NOMO-1 treated with DMSO at 0.1 percent for 48 hours (cell line): Measurements from ENCODE around the gene SSBP1.
A peak's percentile ranks its signal among the peaks of the same experiment; 100 is the strongest.
"Not testable (repeated sequence)": the region's sequence is repeated elsewhere in the genome, so short reads cannot be mapped to it uniquely, and the experiment has no call there.

Experiments
- DNase-seq: peaks from one replicate; lab custom pipeline; 2025; ENCODE audit not compliant: unreplicated experiment; lab: John Stamatoyannopoulos, UW

Gene SSBP1, protein sequence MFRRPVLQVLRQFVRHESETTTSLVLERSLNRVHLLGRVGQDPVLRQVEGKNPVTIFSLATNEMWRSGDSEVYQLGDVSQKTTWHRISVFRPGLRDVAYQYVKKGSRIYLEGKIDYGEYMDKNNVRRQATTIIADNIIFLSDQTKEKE

DNA sequence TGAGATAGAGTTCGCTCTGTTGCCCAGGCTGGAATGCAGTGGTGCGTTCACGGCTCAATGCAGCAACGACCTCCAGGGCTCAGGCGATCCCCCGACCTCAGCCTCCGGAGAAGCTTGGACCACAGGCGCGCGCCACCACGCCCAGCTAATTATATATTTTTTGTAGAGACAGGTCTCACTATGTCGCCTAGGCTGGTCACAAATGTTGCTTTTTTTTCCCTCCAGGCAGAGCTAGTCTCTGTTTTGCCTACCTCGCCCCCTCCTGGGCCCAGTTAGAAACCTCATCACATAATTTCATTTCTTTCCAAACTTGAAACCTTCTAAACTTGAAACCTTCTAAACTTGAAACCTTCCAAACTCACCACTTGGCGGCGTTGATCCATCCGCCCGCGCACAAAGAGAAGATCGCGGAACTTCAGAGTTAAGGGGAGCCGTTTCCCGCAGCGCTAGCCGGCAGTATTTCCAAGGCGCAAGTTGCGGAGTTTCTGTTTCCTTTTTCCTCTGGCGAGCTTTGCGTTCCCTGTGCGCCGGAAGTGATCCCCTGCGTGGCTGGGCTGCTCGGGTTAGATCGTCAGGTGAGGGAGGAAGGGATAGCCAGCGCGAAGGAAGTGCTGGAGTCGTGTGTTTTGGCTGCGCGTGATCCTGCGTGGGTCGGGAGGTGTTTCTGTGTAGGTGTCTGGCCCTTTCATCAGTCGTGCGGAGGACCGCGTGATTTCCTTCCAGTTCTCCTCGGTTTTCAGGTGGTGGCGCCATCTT lies at the start of gene SSBP1:
TSS of gene SSBP1 (plus strand) at position 523 of the 756 bp plus-strand sequence. CDS start 809 bp downstream, outside the sequence.
- peak; percentile 88 for DNase-seq

DNA sequence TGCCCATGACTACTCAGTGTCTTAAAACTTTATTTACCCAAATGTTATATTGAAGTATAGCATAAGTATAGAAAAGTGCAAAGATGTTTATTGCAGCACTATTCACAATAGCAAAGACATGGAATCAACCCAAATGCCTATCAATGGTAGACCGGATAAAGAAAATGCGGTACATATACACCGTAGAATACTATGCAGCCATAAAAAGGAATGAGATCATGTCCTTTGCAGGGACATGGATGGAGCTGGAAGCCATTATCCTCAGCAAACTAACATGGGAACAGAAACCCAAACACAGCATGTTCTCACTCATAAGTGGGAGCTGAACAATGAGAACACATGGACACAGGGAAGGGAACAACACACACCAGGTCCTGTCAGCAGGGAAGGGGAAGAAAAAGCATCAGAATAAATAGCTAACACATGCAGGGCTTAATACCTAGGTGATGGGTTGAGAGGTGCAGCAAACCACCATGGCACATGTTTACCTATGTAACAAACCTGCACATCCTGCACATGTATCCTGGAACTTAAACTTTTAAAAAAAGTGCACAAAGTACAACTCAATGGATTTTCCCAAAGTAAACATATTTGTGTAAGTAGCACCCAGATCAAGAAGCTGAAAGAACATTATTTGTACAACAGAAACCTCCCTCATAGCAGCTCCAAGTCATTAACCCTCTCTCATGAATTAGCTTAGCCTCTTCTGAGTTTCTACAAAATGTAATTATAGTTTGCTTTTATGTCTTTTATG lies 48.9 kb upstream of the SSBP1 start:
- not testable (repeated sequence) for DNase-seq

DNA sequence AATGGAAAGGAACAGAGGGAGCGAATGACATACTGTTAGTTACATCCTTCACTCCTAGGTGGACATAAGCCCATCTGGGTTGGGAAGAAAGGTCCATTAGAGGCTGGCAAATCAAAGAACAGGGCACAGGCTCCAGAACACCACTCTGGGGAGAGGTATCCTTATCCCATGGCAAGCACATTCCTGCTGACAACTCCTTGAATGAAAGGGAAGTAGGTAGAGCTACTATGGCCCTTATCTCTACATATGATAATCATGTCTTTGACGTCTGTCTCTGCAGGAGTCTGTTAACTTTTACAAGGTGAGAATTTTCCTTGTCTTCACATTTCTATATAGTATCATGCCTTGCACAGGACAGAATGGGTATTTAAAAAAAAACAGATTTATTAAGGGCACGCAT lies 46.6 kb upstream of the SSBP1 start:
- no peak for DNase-seq

DNA sequence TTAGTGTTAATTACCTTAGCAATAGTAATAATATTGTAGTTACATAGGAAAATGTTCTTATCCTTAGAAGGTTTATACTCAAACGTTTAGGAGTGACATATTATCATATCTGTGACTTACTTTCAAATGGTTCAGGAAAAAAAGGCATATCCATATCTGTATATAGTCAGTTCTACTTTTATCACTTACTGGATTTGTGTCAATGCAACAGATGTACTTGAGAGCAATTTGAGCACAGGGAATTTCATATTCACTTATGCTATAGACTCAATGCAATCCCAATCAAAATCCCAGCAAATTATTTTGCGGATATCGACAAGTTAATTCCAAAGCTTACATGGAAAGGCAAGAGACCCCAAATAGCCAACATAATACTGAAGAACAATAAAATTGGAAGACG lies 46.2 kb upstream of the SSBP1 start:
- DNase-seq = no peak

DNA sequence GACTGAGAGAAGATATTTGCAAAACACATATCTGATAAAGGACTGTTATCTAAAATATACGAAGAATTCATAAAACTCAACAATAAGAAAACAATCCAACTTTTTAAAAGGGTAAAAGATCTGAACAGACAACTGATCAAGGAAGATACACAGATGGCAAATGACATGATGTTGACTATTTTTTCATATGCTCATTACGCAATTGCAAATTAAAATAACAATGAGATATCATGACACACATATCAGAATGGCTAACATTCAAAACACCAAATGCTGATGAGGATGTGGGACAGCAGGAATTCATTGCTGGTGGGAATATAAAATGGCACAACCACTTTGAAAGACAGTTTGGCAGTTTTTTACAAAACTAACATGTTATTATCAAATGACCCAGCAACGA lies 45.1 kb upstream of the SSBP1 start:
- no peak for DNase-seq

DNA sequence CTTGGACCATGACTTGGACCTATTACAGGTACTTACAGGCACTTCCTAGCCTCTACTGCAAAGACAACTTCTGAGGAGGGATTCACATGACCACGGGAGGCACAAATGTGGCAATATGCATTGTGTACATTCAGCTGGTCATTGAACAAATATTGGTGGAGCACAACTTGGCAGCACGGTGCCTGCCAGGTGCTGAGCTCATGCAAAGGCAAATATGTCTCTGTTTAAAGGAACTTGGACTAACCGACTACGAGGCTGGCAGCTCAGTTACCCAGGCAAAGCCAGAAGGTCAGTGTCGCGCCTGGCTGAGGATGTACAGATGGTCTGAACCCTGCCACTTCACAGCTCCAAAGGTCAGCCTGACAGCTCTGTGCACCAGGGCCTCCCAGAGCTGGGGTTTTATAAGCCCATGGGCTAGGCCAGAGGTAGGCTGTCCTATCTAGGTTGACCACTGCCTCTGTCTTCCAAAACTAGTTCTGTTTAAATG lies 42.3 kb upstream of the SSBP1 start:
- DNase-seq = no peak

DNA sequence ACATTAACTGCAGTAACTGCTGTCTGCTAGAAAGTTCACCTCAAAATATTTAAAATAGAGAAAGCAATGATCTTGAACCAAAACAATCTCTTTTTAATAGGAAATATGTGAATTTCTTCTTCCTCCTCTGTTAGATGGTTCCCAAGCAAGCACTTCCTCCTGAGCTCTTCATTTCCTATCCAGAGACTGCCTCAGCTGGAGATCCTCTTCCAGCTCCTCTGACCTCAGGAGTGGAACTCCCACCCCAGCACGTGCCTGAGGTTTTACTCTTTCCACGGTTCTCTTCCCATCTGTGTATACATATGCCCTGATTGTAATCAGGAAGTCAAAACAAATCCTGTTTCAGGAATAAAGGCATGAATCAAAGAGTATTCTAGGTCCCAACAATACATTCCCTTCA lies 41.8 kb upstream of the SSBP1 start:
- DNase-seq = no peak

DNA sequence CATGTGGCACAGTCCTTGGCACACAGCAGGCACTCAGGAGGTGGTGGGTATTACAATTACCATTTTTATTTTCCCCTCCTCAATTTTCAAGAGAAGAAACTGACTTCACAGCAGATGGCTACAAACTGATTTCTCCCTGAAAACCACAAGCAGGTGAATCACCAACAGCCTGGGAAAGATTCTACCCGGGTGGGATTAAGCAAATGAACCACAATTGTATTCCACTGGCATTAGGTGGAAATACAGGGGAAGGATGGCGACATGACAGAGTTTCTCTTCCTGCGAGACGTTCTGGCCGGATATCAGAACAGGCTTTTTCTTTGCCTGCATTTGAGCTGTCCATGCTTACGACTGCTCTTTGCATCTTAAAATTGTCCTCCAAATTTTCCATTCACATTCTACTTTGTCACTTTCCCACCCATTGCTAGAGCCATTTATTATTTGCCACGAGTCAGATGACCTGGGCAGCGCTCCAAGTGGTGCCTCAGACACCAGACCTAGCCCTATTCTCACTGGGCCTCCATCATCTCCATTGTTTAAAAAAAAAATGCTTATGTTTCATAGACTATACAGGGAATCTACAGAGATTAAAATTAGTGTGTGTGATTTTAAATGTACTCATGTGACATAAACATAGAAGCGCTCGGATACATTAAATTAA lies 40.8 kb upstream of the SSBP1 start:
- DNase-seq = no peak

DNA sequence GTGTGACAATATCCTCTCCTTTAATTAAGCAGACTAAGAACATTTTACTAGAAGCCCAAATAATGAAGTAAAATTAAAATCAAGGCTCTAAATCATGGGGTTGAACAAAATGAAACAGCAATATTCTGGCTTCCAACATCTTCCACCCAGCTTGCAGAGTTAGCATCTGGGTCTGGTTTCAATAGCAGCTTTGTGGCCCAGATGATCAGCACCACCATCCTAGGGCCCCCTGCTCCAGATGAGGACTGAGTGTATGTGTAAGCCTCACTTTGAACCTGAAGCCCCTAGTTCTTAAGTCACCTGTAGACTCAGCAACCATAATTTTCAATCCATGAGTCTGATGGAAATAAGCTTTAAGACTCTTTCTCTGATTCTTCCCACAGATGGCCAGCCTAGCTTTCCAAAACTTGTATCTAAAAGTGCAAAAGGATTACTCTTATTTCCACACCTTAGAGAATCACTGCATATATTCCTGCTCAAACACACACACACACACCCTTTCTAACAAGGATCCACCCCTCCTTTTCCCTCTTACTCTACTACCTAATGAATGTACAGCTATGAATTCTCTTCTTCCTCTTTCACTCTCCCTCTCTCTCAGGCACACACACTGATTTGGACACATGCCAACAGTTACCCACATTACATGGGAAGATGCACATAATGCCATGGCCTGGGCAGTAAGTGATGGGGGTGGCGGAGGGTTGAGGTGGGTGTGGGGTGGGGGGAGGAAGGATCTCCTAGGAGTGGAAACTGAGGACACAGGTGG lies 39.7 kb upstream of the SSBP1 start:
- DNase-seq = peak; percentile 33

DNA sequence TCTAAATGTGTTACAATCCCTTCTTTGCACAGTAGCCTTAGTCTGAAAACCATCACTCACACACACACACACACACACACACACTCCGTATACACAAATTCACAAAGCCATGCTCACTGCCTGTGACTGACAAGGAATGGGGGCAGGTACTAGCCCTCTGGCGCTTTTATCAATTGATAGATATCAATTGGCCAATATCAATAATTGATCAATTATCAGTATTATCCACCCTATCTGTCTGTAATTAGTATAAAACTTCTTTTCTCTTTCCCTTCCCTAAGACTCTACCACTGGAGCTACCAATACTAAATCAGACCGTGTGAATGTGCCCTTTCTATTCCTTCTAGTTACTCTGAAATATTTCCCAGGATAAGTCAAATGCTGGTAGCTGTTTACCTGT lies 38.3 kb upstream of the SSBP1 start:
- no peak for DNase-seq

DNA sequence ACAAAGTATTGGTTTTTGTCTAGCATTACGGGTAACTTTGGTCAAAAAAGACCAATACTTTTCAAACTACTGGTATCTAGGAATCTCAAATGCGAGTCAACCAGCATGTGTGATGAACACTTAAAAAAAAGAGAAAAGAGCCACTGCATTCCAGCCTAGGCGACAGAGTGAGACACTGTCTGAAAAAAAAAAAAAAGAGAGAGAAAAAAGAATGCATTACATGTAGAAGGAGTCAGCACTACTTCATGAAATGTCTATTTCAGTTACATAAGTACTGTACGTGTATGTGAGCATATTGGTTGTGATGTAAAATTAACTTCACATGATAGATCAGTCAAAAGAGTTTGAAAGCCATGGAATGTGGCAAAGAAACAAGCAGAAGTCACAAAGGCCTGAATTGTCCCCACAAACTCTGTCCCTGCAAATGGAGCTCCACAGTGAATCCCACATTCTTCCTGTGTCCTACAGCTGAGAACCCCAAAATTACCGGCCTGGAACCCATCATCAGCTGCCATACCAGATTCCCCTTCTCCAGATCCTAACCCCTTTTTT lies 37.8 kb upstream of the SSBP1 start:
- DNase-seq = no peak

DNA sequence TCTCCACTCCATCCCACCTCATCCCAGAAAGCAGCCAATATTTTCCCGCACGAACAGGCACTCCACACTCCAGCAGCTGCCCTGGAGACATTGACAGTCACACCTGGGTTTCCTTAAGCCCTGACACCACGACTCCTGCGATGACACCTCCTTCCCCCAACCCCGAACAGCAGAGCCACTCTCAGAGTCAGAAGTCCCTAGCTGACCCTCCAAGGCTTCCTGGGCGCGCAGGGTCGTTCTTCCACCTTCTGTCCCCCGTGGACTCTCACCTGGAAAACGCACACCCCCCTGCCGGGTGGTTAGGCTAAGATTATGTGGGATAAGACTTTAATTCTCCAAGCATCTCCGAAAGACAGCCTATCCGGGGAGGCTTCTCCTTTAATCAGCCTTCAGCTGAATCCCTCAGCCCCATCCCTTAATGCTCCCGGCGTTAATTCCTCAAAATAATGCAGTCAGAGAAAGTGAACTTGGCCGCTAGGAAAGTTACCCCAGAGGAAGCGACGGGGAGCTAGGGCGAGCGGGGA lies 37.2 kb upstream of the SSBP1 start:
- no peak for DNase-seq

DNA sequence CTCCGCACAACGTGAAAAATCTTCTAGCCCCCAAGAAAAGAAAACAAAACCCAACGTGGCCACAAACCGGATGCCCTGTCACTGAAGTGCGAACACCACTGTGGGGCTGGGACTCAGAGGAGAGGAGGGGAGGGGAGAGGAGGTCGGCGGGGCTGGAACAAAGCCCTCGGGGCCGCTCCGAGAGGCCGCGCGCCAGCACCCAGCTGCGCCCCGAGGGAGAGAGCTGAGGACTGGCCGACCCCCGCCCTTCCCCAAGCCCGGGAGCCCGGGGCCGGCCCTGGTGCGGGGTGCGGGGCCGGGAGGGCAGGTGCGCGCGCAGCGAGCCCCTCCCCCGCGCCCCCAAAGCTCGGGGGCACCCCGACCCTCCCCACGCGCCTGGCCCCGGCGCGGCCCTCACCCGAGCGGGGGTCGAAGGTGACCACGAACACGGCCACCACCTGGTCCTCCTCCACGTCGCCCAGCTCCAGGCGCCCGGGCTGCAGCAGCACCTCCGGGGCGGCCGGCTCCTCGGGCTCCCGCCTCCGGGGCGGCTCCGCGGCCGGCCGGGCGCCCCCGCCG lies 36.6 kb upstream of the SSBP1 start:
- no peak for DNase-seq

DNA sequence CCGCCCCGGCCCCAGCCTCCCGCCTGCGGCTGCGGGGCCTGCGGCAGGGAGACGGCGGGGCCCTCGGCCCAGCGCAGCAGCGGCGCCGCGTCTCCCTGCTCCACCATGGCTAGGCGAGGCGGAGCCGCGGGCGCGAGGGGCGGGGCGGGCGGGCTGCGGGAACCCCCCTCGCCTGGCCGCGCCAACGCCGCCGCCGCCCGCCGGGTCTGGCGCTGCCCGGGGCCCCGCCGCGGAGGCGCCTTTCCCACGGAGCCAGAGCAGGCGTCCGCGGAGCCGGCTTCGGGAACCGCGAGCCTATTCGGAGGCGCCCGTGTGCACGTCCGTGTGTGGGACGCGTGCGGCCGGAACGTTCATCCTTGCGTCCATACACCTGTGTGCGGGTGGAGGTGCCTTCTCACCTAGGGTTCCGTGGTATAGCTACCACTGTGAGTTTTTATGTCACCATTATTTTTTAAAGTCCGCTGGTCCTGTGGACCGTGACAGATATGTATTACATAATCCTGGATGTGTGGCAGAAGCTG lies 36.1 kb upstream of the SSBP1 start, which contains the start of gene DENND11:
TSS of gene DENND11 (minus strand) at position 120 of the 521 bp plus-strand sequence. CDS start at position 107, 13 bp downstream.
- no peak for DNase-seq

DNA sequence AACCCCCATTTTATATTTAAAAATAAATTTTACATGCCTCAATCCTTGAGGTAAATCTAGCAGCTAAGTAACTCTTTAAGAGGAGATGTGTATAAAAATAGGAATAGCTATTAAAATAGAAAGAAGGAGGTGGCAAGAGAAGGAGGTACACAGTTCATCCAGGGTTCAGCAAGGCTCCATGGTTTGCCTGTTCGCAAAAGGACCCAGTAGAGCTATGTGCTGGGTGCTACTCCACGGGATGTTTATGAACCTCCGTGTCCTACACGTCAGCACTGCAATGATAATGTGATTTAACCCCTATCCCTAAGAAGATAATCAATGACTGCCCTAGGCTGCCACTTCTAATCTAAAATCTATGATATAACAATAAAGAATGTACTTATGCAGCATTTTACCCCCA lies 35.3 kb upstream of the SSBP1 start:
- no peak for DNase-seq

DNA sequence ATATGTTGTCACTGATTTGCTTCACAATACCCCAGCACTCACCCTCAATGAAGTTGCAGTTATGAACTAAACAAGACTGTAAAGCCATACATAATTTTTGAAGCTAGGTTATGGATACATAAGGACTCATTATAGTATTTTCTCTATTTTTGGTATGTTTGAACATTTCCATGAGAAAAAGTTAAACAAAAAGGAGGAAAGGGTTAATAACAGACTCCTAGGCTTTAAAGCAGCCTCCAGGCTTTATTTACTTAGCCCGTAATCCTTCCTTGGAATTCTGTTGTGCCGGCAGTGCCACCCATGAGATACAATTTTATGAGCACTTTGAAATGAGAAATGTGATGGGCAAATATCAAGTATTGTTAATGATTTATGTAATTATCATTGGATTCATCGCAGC lies 34.0 kb upstream of the SSBP1 start:
- no peak for DNase-seq

DNA sequence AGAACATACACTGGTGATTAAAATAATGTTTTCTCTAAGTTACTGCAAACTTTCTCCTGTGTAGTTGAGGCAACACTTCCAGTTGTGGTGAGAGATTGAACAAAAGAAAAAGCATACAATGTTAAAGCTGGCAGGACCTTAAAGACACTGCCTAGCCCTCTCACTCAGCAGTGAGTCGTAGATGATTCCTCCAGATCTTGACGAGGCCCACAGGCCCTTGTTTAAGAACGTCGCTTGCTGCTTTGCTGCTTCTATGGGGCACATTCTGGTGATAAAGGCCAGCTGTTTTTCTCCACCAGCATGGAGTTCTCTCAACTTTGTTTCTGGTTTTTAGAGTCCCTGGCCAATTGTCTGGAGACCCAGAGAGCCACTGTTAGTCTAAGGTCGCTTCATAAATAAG lies 33.4 kb upstream of the SSBP1 start:
- DNase-seq = no peak

DNA sequence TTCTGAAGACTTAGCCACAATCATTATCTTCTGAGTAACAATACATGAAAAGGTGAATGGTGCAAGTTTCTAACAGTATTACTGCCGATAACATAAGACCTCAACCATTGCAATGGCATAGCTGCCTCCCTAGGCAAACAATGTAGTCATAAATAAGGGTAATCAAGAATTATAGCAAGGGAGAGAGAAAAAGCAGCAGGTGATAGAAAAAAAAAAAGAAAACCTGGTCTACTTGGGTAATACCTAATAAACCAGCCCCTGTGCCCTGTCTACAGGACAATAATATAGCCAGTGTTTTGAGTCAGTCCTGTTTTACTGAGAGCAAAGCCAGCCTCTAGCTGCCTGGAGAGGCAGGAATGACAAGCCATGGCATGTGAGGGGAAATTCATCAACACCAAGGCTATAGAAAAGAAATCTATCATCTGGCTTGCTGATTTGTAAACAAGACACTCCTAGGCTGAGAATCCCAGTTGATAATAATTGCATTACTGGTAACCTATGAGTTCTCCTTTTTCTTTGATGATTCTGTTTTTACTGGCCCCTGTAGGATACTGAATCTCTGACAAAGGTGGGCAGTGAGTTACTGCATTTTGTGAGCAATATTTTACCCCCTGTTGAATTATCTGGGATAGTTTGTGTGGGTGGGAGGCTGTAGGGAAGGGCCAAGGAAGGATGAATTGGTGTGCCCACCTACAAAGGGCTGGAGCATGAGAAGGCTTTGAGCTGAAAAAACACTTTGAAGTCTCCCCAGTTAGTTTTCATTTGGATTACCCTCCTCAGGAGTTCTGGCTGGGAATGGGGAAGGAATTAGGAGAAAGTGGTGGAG lies 31.7 kb upstream of the SSBP1 start:
- no peak for DNase-seq

DNA sequence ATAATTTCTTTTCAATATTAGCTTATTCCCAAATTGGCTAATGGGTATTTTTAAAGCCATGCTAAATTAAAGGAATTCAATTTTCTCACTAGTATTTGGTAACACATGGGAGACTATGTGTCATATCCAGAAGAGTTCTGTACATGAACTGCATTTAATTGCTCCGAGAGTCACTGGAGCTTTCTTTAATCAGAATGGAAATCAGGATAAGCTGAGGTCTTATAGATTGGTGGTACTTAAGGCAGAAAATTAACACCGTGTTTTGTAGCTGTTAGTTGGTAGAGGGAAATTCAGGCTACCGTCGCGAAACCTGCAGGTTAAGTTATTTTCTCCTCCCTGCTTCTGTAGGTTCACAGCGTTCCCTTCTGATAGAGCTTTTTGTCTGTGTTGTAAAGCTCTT lies 29.8 kb upstream of the SSBP1 start, which contains the start of gene WEE2:
TSS of gene WEE2 (plus strand) at position 3 of the 400 bp plus-strand sequence. CDS start 406 bp downstream, outside the sequence.
- no peak for DNase-seq
